Upper lobe of left lung (tissue), 6 donors: ENCODE measurements around the gene EPHB2. TPM values are rescaled to one million over a fixed set of nuclear protein-coding genes. Genes with fewer than 3 reads are reported as not detected.

Experiments used
- ATAC-seq, 2 donors: fragments of 200-7000 bp; cut with Tn5 transposase; one replicate each; pipeline ENCODE4 v1.9.1; 2022; ENCODE audit warnings: mild to moderate bottlenecking in 2 of 2, moderate library complexity in 2 of 2; ENCODE audit not compliant: low FRiP score in 2 of 2
- DNase-seq, 2 donors: peaks; one replicate each; pipeline ENCODE4 v3.0.0-alpha.2; 2019 to 2020
- H3K27ac ChIP-seq, 4 donors: fragments of 200-600 bp; sonication (generic); one replicate each; pipeline ENCODE4 v1.5.1; 2016 to 2019
- H3K27me3 ChIP-seq, 4 donors: fragments of 200-600 bp; sonication (generic); one replicate each; pipeline ENCODE4 v1.5.1; 2017 to 2019
- H3K36me3 ChIP-seq, 4 donors: fragments of 200-600 bp; sonication (generic); one replicate each; pipeline ENCODE4 v1.5.1; 2016 to 2019
- H3K4me1 ChIP-seq, 4 donors: fragments of 200-600 bp; sonication (generic); one replicate each; pipeline ENCODE4 v1.5.1; 2018 to 2019
- H3K4me3 ChIP-seq, 4 donors: fragments of 200-600 bp; sonication (generic); one replicate each; pipeline ENCODE4 v1.5.1; 2017 to 2019; ENCODE audit warnings: mild to moderate bottlenecking in 2 of 4, moderate library complexity in 1 of 4
- H3K9me3 ChIP-seq, 4 donors: fragments of 200-600 bp; sonication (generic); one replicate each; pipeline ENCODE4 v1.5.1; 2018 to 2019
- CTCF ChIP-seq, 6 experiments: fragments of 450-650 bp in 4 of 6; fragments of 200-600 bp in 2 of 6; sonication (generic) in 2 of 6; IDR thresholded peaks; one replicate each; pipeline ENCODE4 v1.5.1; 2016 to 2019; ENCODE audit warnings: antibody characterized with exemption in 6 of 6
- EP300 ChIP-seq, 4 donors: sonication (generic); formaldehyde crosslinking; IDR thresholded peaks; one replicate each; pipeline ENCODE4 v1.5.1; 2017; ENCODE audit warnings: antibody characterized with exemption in 4 of 4, control low read depth in 2 of 4
- POLR2A ChIP-seq, 4 donors: fragments of 450-650 bp; IDR thresholded peaks; one replicate each; pipeline ENCODE4 v1.5.1; 2016 to 2017; ENCODE audit warnings: antibody characterized with exemption in 4 of 4, mild to moderate bottlenecking in 2 of 4
- POLR2AphosphoS5 ChIP-seq, 2 donors: sonication (generic); formaldehyde crosslinking; IDR thresholded peaks; one replicate each; pipeline ENCODE4 v1.5.1; 2017; ENCODE audit warnings: antibody characterized with exemption in 2 of 2
- WGBS, 2 donors: methylation state at CpG; one replicate each; pipeline ENCODE4 v1.1.5; 2017 to 2018; 5-methylcytosine and 5-hydroxymethylcytosine counted together
- total RNA-seq, 6 donors: library from RNA; depleted of rRNA in 4 of 6; stranded (reverse); fragments of >200 nt in 4 of 6; gene quantifications; one replicate each; pipeline versions ENCODE4 v1.1.0 to v1.2.1, GENCODE V29; 2016 to 2021
- donor health status: DM: no; HTN: no; CAD: no; lungs with moderate emphysema.
- donor health status: DM: no; HTN: yes; CAD: no; lungs with severe emphysema.

The EPHB2 gene
- total RNA-seq, 6 donors from 2014 or later: 1.0 to 8.8 (median 5.6) TPM

GRCh38 chr1:22915231-22915630, 204.6 kb downstream of the EPHB2 start:
- TF ChIP-seq POLR2A (IDR thresholded peaks at IDR 0.05) (no peak), EP300 (IDR thresholded peaks at IDR 0.05) (no peak), POLR2AphosphoS5 (IDR thresholded peaks at IDR 0.05) (no peak), CTCF (IDR thresholded peaks at IDR 0.05) (no peak)
- ATAC-seq: no peak
- Histone ChIP-seq H3K9me3 (no peaks in the 10 kb centered on the region), H3K27me3 (no peaks in the 10 kb centered on the region), H3K4me1 (no peaks in the 10 kb centered on the region), H3K36me3 (no peaks in the 10 kb centered on the region), H3K4me3 (no peak overlapping the region), H3K27ac (no peak overlapping the region)
- 59 to 72% methylated on average over 6 to 7 of the region's 7 CpGs for WGBS, 2 donors
- DNase-seq: no peak

GRCh38 chr1:22915816-22916470, 205.3 kb downstream of the EPHB2 start:
- DNase-seq (peak in 1 of 2 donors; percentile 43), ATAC-seq (no peak)
- no peak overlapping the region for H3K4me3 ChIP-seq

GRCh38 chr1:22916471-22916820, 205.8 kb downstream of the EPHB2 start:
- H3K27me3 ChIP-seq: no peaks in the 10 kb centered on the region
- ATAC-seq (no peak), DNase-seq (peak in 1 of 2 donors; percentile 59)
- 30 to 51% methylated on average over 2 to 9 of the region's 12 CpGs for WGBS, 2 donors
- no peak overlapping the region for H3K27ac ChIP-seq
- no peak for TF ChIP-seq POLR2A (IDR thresholded peaks at IDR 0.05)
- no peak for TF ChIP-seq POLR2AphosphoS5 (IDR thresholded peaks at IDR 0.05)
- TF ChIP-seq CTCF (IDR thresholded peaks at IDR 0.05): no peak
- TF ChIP-seq EP300 (IDR thresholded peaks at IDR 0.05): no peak
- no peaks in the 10 kb centered on the region for H3K36me3 ChIP-seq
- H3K4me1 ChIP-seq: no peaks in the 10 kb centered on the region
- H3K9me3 ChIP-seq: no peaks in the 10 kb centered on the region
- H3K4me3 ChIP-seq: no peak overlapping the region

More at GRCh38 chr1:22915816-22916470, 205.3 kb downstream of the EPHB2 start:
- no peaks in the 10 kb centered on the region for H3K36me3 ChIP-seq
- H3K4me1 ChIP-seq: no peaks in the 10 kb centered on the region
- no peaks in the 10 kb centered on the region for H3K27me3 ChIP-seq
- no peak overlapping the region for H3K27ac ChIP-seq
- no peaks in the 10 kb centered on the region for H3K9me3 ChIP-seq
- 55 to 59% methylated on average over 13 of the region's 15 CpGs for WGBS, 2 donors
- TF ChIP-seq CTCF (IDR thresholded peaks at IDR 0.05): no peak
- no peak for TF ChIP-seq EP300 (IDR thresholded peaks at IDR 0.05)
- TF ChIP-seq POLR2AphosphoS5 (IDR thresholded peaks at IDR 0.05): no peak
- TF ChIP-seq POLR2A (IDR thresholded peaks at IDR 0.05): no peak

- ATAC-seq: no peak
- H3K27ac ChIP-seq: no peak overlapping the region
Observed at GRCh38 chr1:22917989-22918388, 207.3 kb downstream of the EPHB2 start.

More at GRCh38 chr1:22917989-22918388, 207.3 kb downstream of the EPHB2 start:
- Histone ChIP-seq H3K36me3 (no peaks in the 10 kb centered on the region), H3K4me3 (no peak overlapping the region), H3K4me1 (no peaks in the 10 kb centered on the region), H3K9me3 (no peaks in the 10 kb centered on the region), H3K27me3 (no peaks in the 10 kb centered on the region)
- WGBS, 2 donors: 91 to 100% methylated on average over 4 to 5 of the region's 5 CpGs
- TF ChIP-seq POLR2AphosphoS5 (IDR thresholded peaks at IDR 0.05) (no peak), POLR2A (IDR thresholded peaks at IDR 0.05) (no peak), CTCF (IDR thresholded peaks at IDR 0.05) (no peak), EP300 (IDR thresholded peaks at IDR 0.05) (no peak)
- no peak for DNase-seq
